ENCODE data around the gene XPO6.

DNA sequence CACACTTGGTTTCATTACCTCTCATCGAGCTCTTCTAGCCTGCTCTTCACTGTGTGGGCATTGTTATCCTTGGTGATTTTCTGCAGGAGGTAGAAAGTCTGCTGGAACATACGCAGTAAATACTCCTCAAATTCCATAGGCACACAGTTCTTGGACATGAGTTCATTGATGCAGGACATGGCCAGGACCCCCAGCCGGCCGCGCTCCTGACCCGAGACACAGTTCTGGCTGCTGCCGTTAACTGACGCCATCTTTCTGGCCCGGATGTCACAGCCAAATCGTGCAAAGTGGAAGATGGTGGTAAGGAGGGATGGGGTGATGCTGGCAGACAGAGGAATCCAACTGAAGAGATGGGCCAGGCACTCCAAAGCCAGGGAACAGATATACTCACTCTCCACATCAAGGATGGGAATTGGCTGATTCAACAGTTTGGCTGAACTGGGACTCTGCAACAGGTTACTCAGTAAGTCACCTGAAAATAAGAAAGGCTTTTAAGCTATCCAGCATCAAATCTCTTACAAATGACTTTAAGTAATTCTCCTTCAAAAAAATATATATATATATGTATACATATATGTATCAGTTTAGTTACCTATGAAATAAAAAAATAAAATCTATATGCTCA is 55.6 kb downstream of the XPO6 start:
- no peak for TF ChIP-seq EZH2 (conservative IDR thresholded peaks at IDR 0.05; ENCODE audit: low read depth, low read length)
- TF ChIP-seq, protein P1, sequence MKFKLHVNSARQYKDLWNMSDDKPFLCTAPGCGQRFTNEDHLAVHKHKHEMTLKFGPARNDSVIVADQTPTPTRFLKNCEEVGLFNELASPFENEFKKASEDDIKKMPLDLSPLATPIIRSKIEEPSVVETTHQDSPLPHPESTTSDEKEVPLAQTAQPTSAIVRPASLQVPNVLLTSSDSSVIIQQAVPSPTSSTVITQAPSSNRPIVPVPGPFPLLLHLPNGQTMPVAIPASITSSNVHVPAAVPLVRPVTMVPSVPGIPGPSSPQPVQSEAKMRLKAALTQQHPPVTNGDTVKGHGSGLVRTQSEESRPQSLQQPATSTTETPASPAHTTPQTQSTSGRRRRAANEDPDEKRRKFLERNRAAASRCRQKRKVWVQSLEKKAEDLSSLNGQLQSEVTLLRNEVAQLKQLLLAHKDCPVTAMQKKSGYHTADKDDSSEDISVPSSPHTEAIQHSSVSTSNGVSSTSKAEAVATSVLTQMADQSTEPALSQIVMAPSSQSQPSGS (CRISPR knock-in tag; IDR thresholded peaks at IDR 0.05): no peak
- TF ChIP-seq ETV5 (CRISPR knock-in tag; IDR thresholded peaks at IDR 0.05; ENCODE audit: borderline replicate concordance): no peak
- TF ChIP-seq NFRKB (IDR thresholded peaks at IDR 0.05): no peak
- no peak for TF ChIP-seq ZNF549 (CRISPR knock-in tag; IDR thresholded peaks at IDR 0.05)
- no peak for TF ChIP-seq ZNF644 (CRISPR knock-in tag; IDR thresholded peaks at IDR 0.05; ENCODE audit: low read depth)
- TF ChIP-seq EP300 (IDR thresholded peaks at IDR 0.05; ENCODE audit: low read depth in 2 of 2, low read length in 2 of 2): no peak
- TF ChIP-seq EP300 (CRISPR knock-in tag; IDR thresholded peaks at IDR 0.05; ENCODE audit: borderline replicate concordance): no peak
- TF ChIP-seq DPF2 (CRISPR knock-in tag; IDR thresholded peaks at IDR 0.05; ENCODE audit: borderline replicate concordance, low read depth): no peak
- no peak for TF ChIP-seq MAFF (IDR thresholded peaks at IDR 0.05; ENCODE audit: low read depth, low read length)
- no peak for TF ChIP-seq FOXK2 (IDR thresholded peaks at IDR 0.05)
- TF ChIP-seq KDM1A (CRISPR knock-in tag; IDR thresholded peaks at IDR 0.05): no peak
- TF ChIP-seq, protein P2, sequence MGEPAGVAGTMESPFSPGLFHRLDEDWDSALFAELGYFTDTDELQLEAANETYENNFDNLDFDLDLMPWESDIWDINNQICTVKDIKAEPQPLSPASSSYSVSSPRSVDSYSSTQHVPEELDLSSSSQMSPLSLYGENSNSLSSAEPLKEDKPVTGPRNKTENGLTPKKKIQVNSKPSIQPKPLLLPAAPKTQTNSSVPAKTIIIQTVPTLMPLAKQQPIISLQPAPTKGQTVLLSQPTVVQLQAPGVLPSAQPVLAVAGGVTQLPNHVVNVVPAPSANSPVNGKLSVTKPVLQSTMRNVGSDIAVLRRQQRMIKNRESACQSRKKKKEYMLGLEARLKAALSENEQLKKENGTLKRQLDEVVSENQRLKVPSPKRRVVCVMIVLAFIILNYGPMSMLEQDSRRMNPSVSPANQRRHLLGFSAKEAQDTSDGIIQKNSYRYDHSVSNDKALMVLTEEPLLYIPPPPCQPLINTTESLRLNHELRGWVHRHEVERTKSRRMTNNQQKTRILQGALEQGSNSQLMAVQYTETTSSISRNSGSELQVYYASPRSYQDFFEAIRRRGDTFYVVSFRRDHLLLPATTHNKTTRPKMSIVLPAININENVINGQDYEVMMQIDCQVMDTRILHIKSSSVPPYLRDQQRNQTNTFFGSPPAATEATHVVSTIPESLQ (CRISPR knock-in tag; conservative IDR thresholded peaks at IDR 0.05): no peak
